Measurements from ENCODE around the gene PTCD3. TPM values are rescaled to one million over a fixed set of nuclear protein-coding genes. Genes with fewer than 3 reads are reported as not detected.

Gene PTCD3
- total RNA-seq, 1 experiment from 2014 or later, result 180 TPM

DNA sequence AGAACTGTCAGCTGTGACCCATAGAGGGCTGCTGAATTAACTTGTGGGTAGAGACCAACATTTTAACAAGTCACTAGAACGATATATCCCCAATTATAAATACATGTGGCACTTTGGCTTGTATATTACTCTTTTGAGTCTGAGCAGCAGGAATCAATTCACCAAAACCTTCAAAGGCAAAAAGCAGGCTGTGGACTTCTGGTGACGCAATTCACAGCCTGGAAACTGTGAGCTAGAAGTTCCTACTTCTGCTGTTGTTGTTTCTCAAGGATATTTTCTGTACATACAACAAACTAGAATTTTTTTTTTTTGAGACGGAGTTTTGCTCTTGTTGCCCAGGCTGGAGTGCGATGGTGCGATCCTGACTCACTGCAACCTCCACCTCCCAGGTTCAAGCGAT, 37.3 kb downstream of the PTCD3 start:
- Histone ChIP-seq H3K79me2 (ENCODE audit: insufficient read depth, low read length) (no peaks in the 10 kb centered on the region), H3K56ac (ENCODE audit: insufficient read length, low read depth, low read length) (no peak overlapping the region), H3T11ph (ENCODE audit: low read length) (no peak overlapping the region), H2BK12ac (ENCODE audit: insufficient read length, low read depth, low read length) (no peak overlapping the region), H3K23me2 (ENCODE audit: insufficient read length, low read depth, low read length, poor library complexity, severe bottlenecking) (no peaks in the 10 kb centered on the region), H3K4ac (ENCODE audit: low read depth, low read length) (no peak overlapping the region), H3K18ac (ENCODE audit: insufficient read length, low read depth, low read length) (no peak overlapping the region), H3K4me1 (ENCODE audit: insufficient read depth, low read length) (no peaks in the 10 kb centered on the region), H3K9me3 (ENCODE audit: control insufficient read depth, low read depth, low read length) (no peaks in the 10 kb centered on the region), H3K79me1 (ENCODE audit: insufficient read depth, low read depth, low read length, poor library complexity, severe bottlenecking) (no peaks in the 10 kb centered on the region), H3K27me3 (ENCODE audit: insufficient read depth, low read length) (no peaks in the 10 kb centered on the region), H3K14ac (ENCODE audit: insufficient read depth, low read length) (no peak overlapping the region), H2BK15ac (ENCODE audit: low read depth, low read length) (no peak overlapping the region), H3K9ac (ENCODE audit: extremely low read depth, insufficient read length, low read length) (no peak overlapping the region), H2AFZ (ENCODE audit: low read length) (no peak overlapping the region), H3K4me2 (ENCODE audit: insufficient read depth, insufficient read length, low read length) (no peak overlapping the region), H4K8ac (replicated peaks; ENCODE audit: insufficient read length, low read depth, low read length) (no peak overlapping the region), H2BK20ac (ENCODE audit: low read depth, low read length, poor library complexity, severe bottlenecking) (no peak overlapping the region), H4K91ac (ENCODE audit: insufficient read length, low read depth, low read length) (no peak overlapping the region), H4K5ac (ENCODE audit: insufficient read length, low read depth, low read length) (no peak overlapping the region), H2AK5ac (ENCODE audit: insufficient read length, low read length) (no peak overlapping the region), H2BK120ac (ENCODE audit: low read depth, low read length, poor library complexity, severe bottlenecking) (no peak overlapping the region), H2BK5ac (ENCODE audit: insufficient read length, low read length) (no peak overlapping the region), H3K27ac (ENCODE audit: insufficient read length, low read depth, low read length) (no peak overlapping the region), H3K23ac (ENCODE audit: insufficient read length, low read depth, low read length) (no peak overlapping the region), H4K20me1 (ENCODE audit: control insufficient read depth, insufficient read depth, insufficient read length) (no peaks in the 10 kb centered on the region)
- peaks cover 26 to 90% (median 49%) of the 10 kb centered on the region in 3 experiments; a peak in 6 of 7 replicates for H3K36me3 Mint-ChIP-seq (ENCODE audit: insufficient read depth in 1 of 3, low read depth in 3 of 3)
- H3K4me1 Mint-ChIP-seq, result peaks cover 3 to 4% of the 10 kb centered on the region in 2 experiments; a peak in 1 of 4 replicates
- 0 out of 7 replicates have a peak overlapping the region, but pooled peaks of 2 of the 3 experiments have one; percentile 14 to 63 for H3K27ac Mint-ChIP-seq
- DNase-seq, result no peak
- H3K27me3 Mint-ChIP-seq (ENCODE audit: low read depth), result no peaks in the 10 kb centered on the region; the same call in 1 of the 2 replicates
- H3K9me3 Mint-ChIP-seq, result no peaks in the 10 kb centered on the region
- no CpG with 5 or more reads among the region's 6 CpGs for WGBS (ENCODE audit: extremely low coverage, insufficient read length, low lambda C conversion rate)
- no peak for TF ChIP-seq CTCF (conservative IDR thresholded peaks at IDR 0.05)
- no peak overlapping the region for H3K4me3 Mint-ChIP-seq

Data from H9 (cell line).